Right cardiac atrium (tissue), 5 donors: ENCODE data around the gene GRIFIN. TPM values are rescaled to one million over a fixed set of nuclear protein-coding genes. Genes with fewer than 3 reads are reported as not detected.

Experiments used
- ATAC-seq, 2 donors: fragments of 200-7000 bp; cut with Tn5 transposase; one replicate each; pipeline versions ENCODE4 v1.8.0 to v1.9.1; 2020; ENCODE audit warnings: moderate library complexity in 2 of 2, mild to moderate bottlenecking in 1 of 2
- DNase-seq, 3 donors: peaks; one replicate each; pipeline ENCODE4 v3.0.0-alpha.2; 2020
- H3K27ac ChIP-seq: one replicate; pipeline ENCODE4 v1.5.1; 2013; ENCODE audit warnings: mild to moderate bottlenecking, low read length, control low read depth, moderate library complexity
- H3K27me3 ChIP-seq: one replicate; pipeline ENCODE4 v1.6.1; 2013; ENCODE audit not compliant: control insufficient read depth, insufficient read depth
- H3K4me1 ChIP-seq: one replicate; pipeline ENCODE4 v1.6.1; 2013; ENCODE audit warnings: low read length; ENCODE audit not compliant: control insufficient read depth, insufficient read depth
- H3K4me3 ChIP-seq: one replicate; pipeline ENCODE4 v1.5.1; 2013; ENCODE audit warnings: low read length, control low read depth
- H3K9me3 ChIP-seq: one replicate; pipeline ENCODE4 v1.6.1; 2013; ENCODE audit warnings: low read length; ENCODE audit not compliant: control insufficient read depth
- WGBS: extraction: QIAGEN DNeasy Blood & Tissue Kit; methylation state at CpG from one replicate; pipeline ENCODE4 v1.1.7; 2013; 5-methylcytosine and 5-hydroxymethylcytosine counted together
- intact Hi-C, 4 donors: fragments of 100-400 bp; cut with DNase I; formaldehyde crosslinking; loops; one replicate each; pipeline versions ENCODE4 v1.11.0 to v1.14.0; 2022 to 2023
- polyA plus RNA-seq: library from polyadenylated mRNA; stranded (reverse); fragments of 200-250 nt; gene quantifications from one replicate; pipeline ENCODE4 v1.2.3, GENCODE V29; 2013
- total RNA-seq, 4 donors: library from RNA; stranded (reverse); fragmentation: NEBNext Ultra II Directional; extraction: Animal tissue kit (Norgen Biotek cat#: 25700); gene quantifications; one replicate each; pipeline ENCODE4 v1.2.1, GENCODE V29; 2021
- donor health status: healthy with polysubstance abuse.
- donor health status: DM: no; HTN: yes; CAD: no.
- donor health status: DM: no; HTN: no; CAD: no.
- donor health status: DM: no; HTN: yes; CAD: no; lungs with severe emphysema.
- donor health status: DM: yes; HTN: yes; CAD: no.

GRIFIN gene
- total and polyA plus RNA-seq, 5 donors, result not detected

GRCh38 chr7:2519119-2519930 is 43.1 kb upstream of the GRIFIN start, which contains the start of gene LFNG:
TSS of gene LFNG (plus strand) at chr7:2519774. CDS start at chr7:2519862, 88 bp downstream.
- Histone ChIP-seq H3K27me3 (no peaks in the 10 kb centered on the region), H3K4me1 (peaks cover 6% of the 10 kb centered on the region), H3K4me3 (peak within 1 kb of the TSS; percentile 66), H3K9me3 (no peaks in the 10 kb centered on the region), H3K27ac (peak within 1 kb of the TSS; percentile 31)
- ATAC-seq (peak; percentile 84 to 90), DNase-seq (peak; percentile 90 to 96 (median 95))
- under 1% methylated on average over 95 of the region's 95 CpGs for WGBS
- intact Hi-C loops, result no loop called here

- intact Hi-C loops, result no loop called here
- peaks cover 6% of the 10 kb centered on the region for H3K4me1 ChIP-seq
- 8% methylated on average over 41 of the region's 41 CpGs for WGBS
- H3K9me3 ChIP-seq, result no peaks in the 10 kb centered on the region
- H3K27ac ChIP-seq, result no peak overlapping the region
- peak overlapping the region; percentile 60 for H3K4me3 ChIP-seq
- no peak for ATAC-seq
- no peak for DNase-seq
- no peaks in the 10 kb centered on the region for H3K27me3 ChIP-seq
Measured at GRCh38 chr7:2518737-2519118, 42.5 kb upstream of the GRIFIN start.

- DNase-seq (no peak), ATAC-seq (no peak)
- H3K27me3 ChIP-seq, result no peaks in the 10 kb centered on the region
- no peaks in the 10 kb centered on the region for H3K9me3 ChIP-seq
- no peak overlapping the region for H3K4me3 ChIP-seq
- WGBS, result 66% methylated on average over 18 of the region's 18 CpGs
- H3K27ac ChIP-seq, result no peak overlapping the region
- H3K4me1 ChIP-seq, result peaks cover 4% of the 10 kb centered on the region
- intact Hi-C loops, result no loop called here
Measured at GRCh38 chr7:2517678-2518507, 41.7 kb upstream of the GRIFIN start.

GRCh38 chr7:2517026-2517425 is 40.8 kb upstream of the GRIFIN start:
- ATAC-seq, result no peak
- no peak for DNase-seq
- no peak overlapping the region for H3K4me3 ChIP-seq
- H3K27me3 ChIP-seq, result no peaks in the 10 kb centered on the region
- WGBS, result 60% methylated on average over 8 of the region's 8 CpGs
- no peaks in the 10 kb centered on the region for H3K9me3 ChIP-seq
- no peaks in the 10 kb centered on the region for H3K4me1 ChIP-seq
- no peak overlapping the region for H3K27ac ChIP-seq
- intact Hi-C loops, result no loop called here

GRCh38 chr7:2516194-2516555 is 40.0 kb upstream of the GRIFIN start:
- Histone ChIP-seq H3K4me1 (no peaks in the 10 kb centered on the region), H3K27me3 (no peaks in the 10 kb centered on the region), H3K9me3 (no peaks in the 10 kb centered on the region), H3K27ac (no peak overlapping the region), H3K4me3 (no peak overlapping the region)
- intact Hi-C loops, result no loop called here
- ATAC-seq (no peak), DNase-seq (peak in 2 of 3 donors; percentile 54 to 60)
- WGBS, result 73% methylated on average over 8 of the region's 8 CpGs

- ATAC-seq, result no peak
- WGBS, result 90% methylated on average over 15 of the region's 15 CpGs
- Histone ChIP-seq H3K27ac (no peak overlapping the region), H3K4me1 (no peaks in the 10 kb centered on the region), H3K9me3 (no peaks in the 10 kb centered on the region), H3K4me3 (no peak overlapping the region), H3K27me3 (no peaks in the 10 kb centered on the region)
- peak in 2 of 3 donors; percentile 20 to 57 for DNase-seq
- intact Hi-C loops, result no loop called here
Measured at GRCh38 chr7:2515424-2516193, 39.4 kb upstream of the GRIFIN start.

- ATAC-seq, result no peak
- DNase-seq, result no peak
- intact Hi-C loops, result no loop called here
- H3K4me3 ChIP-seq, result no peak overlapping the region
- no peaks in the 10 kb centered on the region for H3K4me1 ChIP-seq
- 85% methylated on average over 9 of the region's 9 CpGs for WGBS
- H3K9me3 ChIP-seq, result no peaks in the 10 kb centered on the region
- H3K27ac ChIP-seq, result no peak overlapping the region
- H3K27me3 ChIP-seq, result no peaks in the 10 kb centered on the region
Measured at GRCh38 chr7:2514473-2515423, 38.5 kb upstream of the GRIFIN start.

GRCh38 chr7:2513702-2514101 is 37.5 kb upstream of the GRIFIN start:
- intact Hi-C loops, result no loop called here
- Histone ChIP-seq H3K9me3 (no peaks in the 10 kb centered on the region), H3K4me3 (no peak overlapping the region), H3K27me3 (no peaks in the 10 kb centered on the region), H3K27ac (no peak overlapping the region), H3K4me1 (no peaks in the 10 kb centered on the region)
- 89% methylated on average over 7 of the region's 7 CpGs for WGBS
- DNase-seq (peak in 1 of 3 donors; percentile 24), ATAC-seq (no peak)

- 71% methylated on average over 3 of the region's 3 CpGs for WGBS
- DNase-seq (peak in 1 of 3 donors; percentile 39), ATAC-seq (no peak)
- H3K27me3 ChIP-seq, result no peaks in the 10 kb centered on the region
- no peaks in the 10 kb centered on the region for H3K4me1 ChIP-seq
- intact Hi-C loops, result no loop called here
- H3K9me3 ChIP-seq, result no peaks in the 10 kb centered on the region
- no peak overlapping the region for H3K27ac ChIP-seq
- H3K4me3 ChIP-seq, result no peak overlapping the region
Measured at GRCh38 chr7:2512713-2513112, 36.5 kb upstream of the GRIFIN start.

- peak in 2 of 3 donors; percentile 85 for DNase-seq
- Histone ChIP-seq H3K4me1 (no peaks in the 10 kb centered on the region), H3K9me3 (no peaks in the 10 kb centered on the region), H3K4me3 (no peak overlapping the region), H3K27ac (no peak overlapping the region), H3K27me3 (no peaks in the 10 kb centered on the region)
- intact Hi-C loops, result no loop called here
- ATAC-seq, result peak; percentile 28 to 59
- 36% methylated on average over 12 of the region's 12 CpGs for WGBS
Measured at GRCh38 chr7:2512179-2512661, 36.0 kb upstream of the GRIFIN start.
